Effector memory CD8-positive, alpha-beta T cell (primary cell): Measurements from ENCODE around the gene NEURL2.
"Not testable (repeated sequence)": the region's sequence is repeated elsewhere in the genome, so short reads cannot be mapped to it uniquely, and the experiment has no call there.

ENCODE experiments used
- ATAC-seq: fragments of 150-1000 bp; cut with Tn5 transposase; replicated peaks from 2 replicates; pipeline ENCODE4 v1.10.0; 2021; ENCODE audit warnings: mild to moderate bottlenecking, moderate library complexity
- DNase-seq, 3 experiments: peaks; one replicate each; pipeline ENCODE4 v3.0.0; 2021
- H3K27ac Mint-ChIP-seq, 2 donors: one replicate each; pipeline ENCODE4 v1.8.0; 2022; ENCODE audit warnings: mild to moderate bottlenecking in 2 of 2, mixed read lengths in 2 of 2, moderate library complexity in 2 of 2
- H3K27me3 Mint-ChIP-seq, 2 donors: one replicate each; pipeline ENCODE4 v1.8.0; 2022; ENCODE audit warnings: mixed read lengths in 2 of 2
- H3K36me3 Mint-ChIP-seq: one replicate; pipeline ENCODE4 v1.8.0; 2022; ENCODE audit warnings: mild to moderate bottlenecking, moderate library complexity, mixed read lengths; ENCODE audit not compliant: insufficient read depth
- H3K4me1 Mint-ChIP-seq, 2 donors: one replicate each; pipeline ENCODE4 v1.8.0; 2022; ENCODE audit warnings: low read depth in 2 of 2, mixed read lengths in 2 of 2
- H3K4me3 Mint-ChIP-seq, 2 donors: one replicate each; pipeline ENCODE4 v1.8.0; 2022; ENCODE audit warnings: mild to moderate bottlenecking in 2 of 2, mixed read lengths in 2 of 2, moderate library complexity in 2 of 2
- H3K9me3 Mint-ChIP-seq, 2 donors: one replicate each; pipeline ENCODE4 v1.8.0; 2022; ENCODE audit warnings: mixed read lengths in 2 of 2
- total RNA-seq, 9 experiments: gene quantifications; one replicate each; lab custom pipeline; 2026; lab: John Stamatoyannopoulos, UW

NEURL2 gene, protein sequence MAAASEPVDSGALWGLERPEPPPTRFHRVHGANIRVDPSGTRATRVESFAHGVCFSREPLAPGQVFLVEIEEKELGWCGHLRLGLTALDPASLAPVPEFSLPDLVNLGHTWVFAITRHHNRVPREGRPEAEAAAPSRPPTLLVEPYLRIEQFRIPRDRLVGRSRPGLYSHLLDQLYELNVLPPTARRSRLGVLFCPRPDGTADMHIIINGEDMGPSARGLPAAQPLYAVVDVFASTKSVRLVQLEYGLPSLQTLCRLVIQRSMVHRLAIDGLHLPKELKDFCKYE
- 0.67 to 5.8 (median 1.5) reads per million in 9 experiments for total RNA-seq

DNA sequence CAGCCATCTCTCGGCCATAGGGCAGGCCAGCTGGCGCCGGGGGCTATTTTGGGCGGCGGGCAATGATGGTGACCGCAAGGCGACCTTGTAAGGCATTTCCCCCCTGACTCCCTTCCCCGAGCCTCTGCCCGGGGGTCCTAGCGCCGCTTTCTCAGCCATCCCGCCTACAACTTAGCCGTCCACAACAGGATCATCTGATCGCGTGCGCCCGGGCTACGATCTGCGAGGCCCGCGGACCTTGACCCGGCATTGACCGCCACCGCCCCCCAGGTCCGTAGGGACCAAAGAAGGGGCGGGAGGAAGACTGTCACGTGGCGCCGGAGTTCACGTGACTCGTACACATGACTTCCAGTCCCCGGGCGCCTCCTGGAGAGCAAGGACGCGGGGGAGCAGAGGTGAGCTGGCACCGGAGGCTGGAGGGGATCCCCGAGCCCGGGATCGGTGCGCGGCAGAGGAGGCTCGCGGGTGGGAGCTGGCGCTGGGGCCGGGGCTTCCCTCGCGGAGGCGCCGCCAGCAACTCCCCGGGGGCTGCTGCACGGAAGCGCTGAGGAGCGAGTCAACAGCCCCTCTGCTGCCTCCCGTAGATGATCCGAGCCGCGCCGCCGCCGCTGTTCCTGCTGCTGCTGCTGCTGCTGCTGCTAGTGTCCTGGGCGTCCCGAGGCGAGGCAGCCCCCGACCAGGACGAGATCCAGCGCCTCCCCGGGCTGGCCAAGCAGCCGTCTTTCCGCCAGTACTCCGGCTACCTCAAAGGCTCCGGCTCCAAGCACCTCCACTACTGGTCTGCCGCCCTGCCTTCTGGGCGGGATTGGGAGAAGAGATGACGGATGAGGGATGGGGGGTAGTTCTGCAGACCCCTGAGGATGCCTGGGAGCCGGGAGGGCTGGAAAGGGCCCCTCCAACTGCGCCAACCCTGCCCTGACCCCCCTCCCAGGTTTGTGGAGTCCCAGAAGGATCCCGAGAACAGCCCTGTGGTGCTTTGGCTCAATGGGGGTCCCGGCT lies at the start of gene NEURL2, which contains the start of gene CTSA:
Gene NEURL2, minus strand, starts transcription at position 224 of the 999 bp plus-strand sequence. Its CDS starts 217 bp downstream, at position 7.
Gene CTSA, plus strand, starts transcription at position 351 of the 999 bp plus-strand sequence. Its CDS starts 234 bp downstream, at position 585.
- peak within 1 kb of the TSS; percentile 79 to 92 for H3K27ac Mint-ChIP-seq
- H3K4me1 Mint-ChIP-seq, result peaks cover 18 to 34% of the 10 kb centered on the region in 2 donors
- H3K27me3 Mint-ChIP-seq, result no peaks in the 10 kb centered on the region
- peak; percentile 76 for ATAC-seq
- no peaks in the 10 kb centered on the region for H3K9me3 Mint-ChIP-seq
- DNase-seq, result peak; percentile 68 to 75 (median 70)
- peaks cover 28% of the 10 kb centered on the region for H3K36me3 Mint-ChIP-seq
- H3K4me3 Mint-ChIP-seq, result peak within 1 kb of the TSS; percentile 92 to 94

DNA sequence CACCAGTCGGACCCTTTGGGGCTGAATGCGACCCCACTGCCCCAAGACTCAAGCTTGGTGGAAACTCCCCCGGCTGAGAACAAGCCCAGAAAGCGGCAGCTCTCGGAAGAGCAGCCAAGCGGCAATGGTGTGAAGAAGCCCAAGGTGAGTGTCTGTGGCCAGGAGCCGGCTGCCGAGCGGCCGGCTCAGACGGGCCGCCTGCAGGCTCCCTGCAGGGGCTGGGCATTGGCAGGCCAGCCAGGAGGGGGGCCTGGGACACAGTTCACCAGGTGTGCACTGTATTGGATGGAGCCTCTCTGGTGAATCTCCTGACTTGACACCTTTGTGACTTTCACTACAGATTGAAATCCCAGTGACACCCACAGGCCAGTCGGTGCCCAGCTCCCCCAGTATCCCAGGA lies 49.5 kb upstream of the NEURL2 start:
- Mint-ChIP-seq H3K4me1 (peaks cover 27% of the 10 kb centered on the region in 2 donors), H3K9me3 (no peaks in the 10 kb centered on the region), H3K36me3 (peaks cover 75% of the 10 kb centered on the region), H3K27ac (no peak overlapping the region), H3K27me3 (no peaks in the 10 kb centered on the region), H3K4me3 (no peak overlapping the region)
- ATAC-seq (no peak), DNase-seq (no peak)

DNA sequence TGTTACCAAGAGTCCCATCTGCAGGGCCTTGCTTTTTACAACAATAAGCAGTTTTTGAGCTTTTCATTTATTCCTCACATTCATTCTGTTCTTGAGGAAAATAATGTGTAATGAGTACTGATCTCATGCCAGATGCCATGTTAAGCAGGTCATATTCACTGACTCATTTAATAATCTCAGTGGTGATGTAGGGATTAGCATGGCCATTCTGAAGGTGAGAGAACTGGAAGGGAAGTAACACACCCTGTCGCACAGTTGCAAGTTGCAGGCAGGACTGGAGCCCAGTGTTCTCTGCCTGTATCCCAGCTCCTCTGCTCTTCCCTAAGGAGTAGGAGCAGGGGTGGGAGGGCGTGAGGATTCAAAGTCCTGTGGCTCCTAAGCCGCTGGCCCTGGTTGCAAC lies 49.0 kb upstream of the NEURL2 start:
- Mint-ChIP-seq H3K36me3 (peaks cover 79% of the 10 kb centered on the region), H3K27ac (peak overlapping the region; percentile 28 to 63), H3K9me3 (no peaks in the 10 kb centered on the region), H3K4me1 (peaks cover 26 to 27% of the 10 kb centered on the region in 2 donors), H3K27me3 (no peaks in the 10 kb centered on the region), H3K4me3 (no peak overlapping the region)
- no peak for DNase-seq
- no peak for ATAC-seq

DNA sequence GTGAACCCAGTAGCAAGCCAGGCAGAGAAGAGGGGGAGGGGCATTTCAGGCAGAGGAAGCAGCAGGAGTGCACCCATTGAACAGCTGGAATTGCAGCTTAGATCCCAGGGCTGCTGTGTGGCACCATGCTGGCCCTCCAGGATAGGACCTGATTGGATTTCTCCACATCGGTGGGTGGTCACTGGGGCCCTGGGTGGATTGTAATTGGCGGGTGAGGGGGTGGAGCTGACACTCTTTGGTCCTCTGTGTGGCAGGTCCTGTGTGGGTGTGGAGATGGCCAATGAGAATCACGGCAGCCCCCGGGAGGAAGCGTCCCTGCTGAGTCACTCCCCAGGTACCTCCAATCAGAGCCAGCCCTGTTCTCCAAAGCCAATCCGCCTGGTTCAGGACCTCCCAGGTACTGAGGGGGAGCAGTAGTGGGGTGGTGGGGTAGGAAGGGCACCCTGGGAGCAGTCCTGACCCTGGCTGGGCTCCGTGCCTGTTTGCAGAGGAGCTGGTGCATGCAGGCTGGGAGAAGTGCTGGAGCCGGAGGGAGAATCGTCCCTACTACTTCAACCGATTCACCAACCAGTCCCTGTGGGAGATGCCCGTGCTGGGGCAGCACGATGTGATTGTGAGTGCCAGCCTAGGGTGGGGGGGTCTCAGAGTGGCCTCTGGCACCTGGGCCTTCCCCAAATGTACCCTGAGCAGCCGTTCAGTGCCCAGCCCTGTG lies 47.9 kb upstream of the NEURL2 start:
- ATAC-seq, result no peak
- peaks cover 17 to 22% of the 10 kb centered on the region in 2 donors for H3K4me1 Mint-ChIP-seq
- H3K9me3 Mint-ChIP-seq, result no peaks in the 10 kb centered on the region
- H3K4me3 Mint-ChIP-seq, result peak overlapping the region in 1 of 2 donors; percentile 59
- peaks cover 83% of the 10 kb centered on the region for H3K36me3 Mint-ChIP-seq
- no peaks in the 10 kb centered on the region for H3K27me3 Mint-ChIP-seq
- peak overlapping the region; percentile 82 to 92 for H3K27ac Mint-ChIP-seq
- DNase-seq, result no peak

DNA sequence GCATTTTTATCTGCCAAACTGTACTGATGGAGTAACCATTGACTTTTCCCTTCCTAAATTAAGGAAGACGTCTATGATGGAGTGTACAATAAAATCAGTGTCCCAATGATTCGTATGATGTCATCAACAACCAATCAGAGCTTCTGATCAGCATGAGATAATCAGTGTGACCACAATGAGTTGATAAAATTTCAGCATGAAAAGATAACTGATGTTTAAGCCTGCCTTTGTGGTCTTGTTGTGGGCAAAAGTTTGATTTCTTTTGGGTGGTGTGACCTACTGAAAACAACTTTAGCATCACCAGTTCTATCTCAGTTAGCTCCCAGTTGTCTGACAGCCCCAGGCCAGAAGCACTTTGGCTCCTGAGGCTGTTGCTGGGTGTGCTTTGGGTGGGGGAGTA lies 46.8 kb upstream of the NEURL2 start:
- DNase-seq (no peak), ATAC-seq (no peak)
- Mint-ChIP-seq H3K27me3 (no peaks in the 10 kb centered on the region), H3K4me3 (peak overlapping the region; percentile 50 to 59), H3K36me3 (peaks cover 79% of the 10 kb centered on the region), H3K4me1 (peaks cover 21 to 24% of the 10 kb centered on the region in 2 donors), H3K9me3 (no peaks in the 10 kb centered on the region), H3K27ac (peak overlapping the region; percentile 82 to 92)

DNA sequence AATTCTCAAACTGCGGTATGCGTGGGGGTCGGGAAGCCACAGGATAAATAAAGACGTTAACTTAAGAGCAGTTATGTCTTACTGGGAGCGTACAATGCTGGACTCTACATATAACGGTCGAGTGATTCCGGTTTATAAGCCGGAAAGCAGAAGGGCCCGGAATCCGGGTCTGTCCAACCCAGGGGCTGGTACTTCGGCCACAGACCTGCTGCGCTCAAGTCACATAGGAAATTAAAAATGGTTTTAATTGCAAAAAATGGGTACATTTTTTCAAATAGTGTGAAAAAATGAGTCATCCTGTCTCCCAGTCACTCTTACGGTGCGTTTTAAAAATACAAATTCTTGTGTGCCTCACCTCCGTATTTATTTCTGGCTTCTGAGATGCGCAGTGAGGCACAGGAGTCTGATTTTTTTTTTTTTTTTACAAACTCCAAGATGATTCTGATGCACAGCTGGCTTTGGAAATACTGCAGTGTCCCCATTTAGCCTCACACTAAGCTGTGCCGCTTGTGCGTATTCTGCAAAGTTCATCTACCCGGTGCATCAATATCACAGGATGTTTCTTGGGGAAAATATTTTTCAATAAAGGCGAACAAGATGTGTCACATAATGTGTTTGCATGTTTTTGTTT lies 44.5 kb upstream of the NEURL2 start:
- peak overlapping the region; percentile 97 to 99 for H3K27ac Mint-ChIP-seq
- peaks cover 66% of the 10 kb centered on the region for H3K36me3 Mint-ChIP-seq
- peak overlapping the region; percentile 98 to 99 for H3K4me3 Mint-ChIP-seq
- H3K4me1 Mint-ChIP-seq, result peaks cover 21 to 24% of the 10 kb centered on the region in 2 donors
- H3K27me3 Mint-ChIP-seq, result no peaks in the 10 kb centered on the region
- no peaks in the 10 kb centered on the region for H3K9me3 Mint-ChIP-seq
- DNase-seq, result no peak
- no peak for ATAC-seq

DNA sequence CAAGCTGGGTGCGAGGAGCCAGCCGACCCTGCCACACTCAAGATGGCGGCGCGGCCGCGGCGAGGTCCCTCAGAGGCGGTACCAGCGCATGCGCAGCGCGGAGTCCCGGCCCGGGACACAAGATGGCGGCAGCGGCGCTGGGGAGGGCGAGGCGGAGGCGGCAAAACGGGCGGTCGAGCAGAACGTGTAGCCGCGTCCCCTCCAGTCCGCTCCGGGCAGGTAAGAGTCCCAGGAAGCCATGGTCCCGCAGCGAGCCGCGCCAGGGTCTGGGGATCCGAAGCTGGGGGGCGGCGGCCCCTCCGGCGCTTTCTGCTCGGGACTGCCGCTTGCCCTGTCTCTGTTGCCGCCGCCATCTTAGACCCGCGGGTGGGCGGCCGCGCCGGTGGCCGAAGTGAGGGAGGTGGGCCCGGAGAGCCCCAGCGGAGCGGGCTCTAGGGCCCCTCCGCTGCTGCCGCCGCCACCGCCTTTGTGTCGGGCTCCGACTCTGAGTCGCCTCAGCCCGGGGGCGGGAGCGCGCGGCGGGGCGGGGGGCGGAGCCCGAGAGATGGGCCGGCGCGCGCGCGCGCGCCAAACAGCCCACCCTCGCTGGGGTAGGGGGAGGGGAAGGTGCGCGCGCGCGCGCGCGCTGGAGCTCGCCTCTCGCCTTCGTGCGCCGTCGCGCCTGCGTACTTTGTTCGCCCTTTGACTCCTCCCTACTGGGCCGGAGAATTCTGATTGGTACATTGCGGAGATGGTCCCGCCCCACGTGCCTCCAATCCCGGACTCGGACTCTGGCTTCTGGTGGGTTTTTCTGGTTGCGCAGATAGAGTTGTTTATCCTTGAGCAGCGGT lies 43.8 kb upstream of the NEURL2 start, which contains the start of gene PCIF1:
Gene PCIF1, plus strand, starts transcription at position 98 of the 830 bp plus-strand sequence. CDS start 4,317 bp downstream, outside the sequence.
- Mint-ChIP-seq H3K36me3 (peaks cover 60% of the 10 kb centered on the region), H3K4me3 (peak within 1 kb of the TSS; percentile 98 to 99), H3K9me3 (no peaks in the 10 kb centered on the region), H3K27ac (peak within 1 kb of the TSS; percentile 97 to 99), H3K4me1 (peaks cover 21 to 24% of the 10 kb centered on the region in 2 donors), H3K27me3 (no peaks in the 10 kb centered on the region)
- ATAC-seq (peak; percentile 78), DNase-seq (peak; percentile 99)

DNA sequence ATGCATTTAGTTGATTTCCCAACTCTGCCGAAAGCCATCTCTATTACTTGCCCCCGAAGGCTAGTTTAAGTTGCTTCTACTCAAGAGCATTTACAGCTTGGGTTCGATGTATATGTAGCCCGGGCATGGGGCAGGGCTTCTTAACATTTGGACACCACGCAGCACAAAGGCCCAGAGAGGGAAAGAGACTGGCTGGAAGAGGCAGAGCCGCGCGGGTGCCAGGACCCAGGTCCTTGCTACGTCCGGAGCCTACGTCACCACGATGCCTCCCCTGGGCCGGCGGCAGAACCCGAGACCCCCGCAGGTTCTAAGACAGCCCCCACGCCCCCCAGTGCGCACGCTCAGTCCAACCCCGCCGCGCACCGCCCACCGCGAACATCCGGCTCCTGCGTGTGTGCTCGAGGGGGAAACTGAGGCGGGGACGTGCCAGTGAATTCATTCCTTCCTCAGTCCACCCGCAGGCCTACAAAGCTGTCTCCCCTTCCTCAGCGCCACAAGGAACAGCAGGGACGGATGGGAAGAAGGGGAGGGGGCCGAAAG lies 43.1 kb upstream of the NEURL2 start:
- peak; percentile 4 for ATAC-seq
- Mint-ChIP-seq H3K9me3 (no peaks in the 10 kb centered on the region), H3K4me1 (peaks cover 21% of the 10 kb centered on the region in 2 donors), H3K36me3 (peaks cover 53% of the 10 kb centered on the region), H3K27me3 (no peaks in the 10 kb centered on the region), H3K4me3 (peak overlapping the region; percentile 98 to 99), H3K27ac (peak overlapping the region; percentile 97 to 99)
- DNase-seq, result peak in 2 of 3 experiments; percentile 18 to 40

DNA sequence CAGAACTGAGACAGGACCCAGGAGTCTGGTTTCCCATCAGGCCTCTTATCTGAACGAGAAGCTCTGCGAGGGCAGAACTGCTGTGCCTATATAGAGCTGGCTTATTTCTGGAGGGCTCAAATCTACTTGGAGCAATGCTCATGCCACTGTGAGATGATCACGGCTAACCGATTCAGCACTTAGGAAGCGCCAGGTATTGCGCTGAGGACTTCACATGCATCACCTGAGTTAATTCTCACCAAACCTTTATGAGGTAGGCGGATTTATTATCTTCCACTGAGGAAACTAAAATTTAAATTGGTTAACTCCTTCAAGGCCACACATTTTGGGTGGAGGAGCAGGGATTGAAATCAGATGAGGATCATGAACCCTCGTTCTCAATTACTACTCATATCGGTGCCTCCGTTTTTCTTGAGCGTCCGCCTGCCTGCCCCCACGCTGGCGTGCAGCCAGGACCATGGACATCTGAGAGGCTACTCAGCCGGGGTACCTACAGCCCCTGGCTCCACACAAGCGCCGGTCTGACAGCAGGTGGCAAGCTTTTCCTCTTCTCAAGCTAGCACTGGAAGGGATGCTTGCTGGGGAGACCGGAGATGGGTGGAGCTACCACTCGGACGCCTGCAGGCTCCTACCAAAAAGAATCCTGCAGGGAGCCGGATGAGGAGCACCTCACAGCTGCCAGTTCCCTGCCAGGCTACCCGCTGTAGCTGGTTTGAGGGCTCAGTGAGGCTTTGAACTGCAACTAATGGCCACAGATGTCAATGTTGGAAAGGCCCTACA lies 42.4 kb upstream of the NEURL2 start:
- ATAC-seq (no peak), DNase-seq (peak; percentile 25 to 40 (median 28))
- H3K36me3 Mint-ChIP-seq, result peaks cover 47% of the 10 kb centered on the region
- no peaks in the 10 kb centered on the region for H3K9me3 Mint-ChIP-seq
- H3K27ac Mint-ChIP-seq, result peak overlapping the region; percentile 97 to 99
- H3K4me3 Mint-ChIP-seq, result peak overlapping the region; percentile 98 to 99
- no peaks in the 10 kb centered on the region for H3K27me3 Mint-ChIP-seq
- peaks cover 17 to 19% of the 10 kb centered on the region in 2 donors for H3K4me1 Mint-ChIP-seq

DNA sequence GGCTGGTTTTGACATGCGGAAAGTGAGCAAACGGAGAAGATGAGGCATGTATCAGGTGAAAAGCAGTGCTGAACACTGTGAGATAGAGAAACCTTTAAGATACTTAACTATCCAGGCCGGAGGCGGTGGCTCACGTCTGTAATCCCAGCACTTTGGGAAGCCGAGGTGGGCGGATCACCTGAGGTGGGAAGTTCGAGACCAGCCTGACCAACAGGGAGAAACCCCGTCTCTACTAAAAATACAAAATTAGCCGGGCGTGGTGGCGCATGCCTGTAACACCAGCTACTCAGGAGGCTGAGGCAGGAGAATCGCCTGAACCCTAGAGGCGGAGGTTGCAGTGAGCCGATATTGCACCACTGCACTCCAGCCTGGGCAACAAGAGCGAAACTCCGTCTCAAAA lies 40.7 kb upstream of the NEURL2 start:
- peaks cover 34% of the 10 kb centered on the region for H3K36me3 Mint-ChIP-seq
- DNase-seq, H3K4me1 Mint-ChIP-seq, H3K27ac Mint-ChIP-seq, ATAC-seq, H3K4me3 Mint-ChIP-seq, H3K27me3 Mint-ChIP-seq, H3K9me3 Mint-ChIP-seq: not testable (repeated sequence)
